Limb (tissue), 2 donors: ENCODE results near the gene SP1.
"Not testable (repeated sequence)": the region's sequence is repeated elsewhere in the genome, so short reads cannot be mapped to it uniquely, and the experiment has no call there.

ENCODE experiments used
- DNase-seq, 2 donors: peaks; one replicate each; pipeline ENCODE4 v3.0.0-alpha.2; 2016; ENCODE audit errors: extremely low spot score in 2 of 2

Gene SP1

GRCh38 chr12:53358836-53359419 is 21.0 kb upstream of the SP1 start:
- DNase-seq: no peak

- DNase-seq: not testable (repeated sequence)
These were observed 18.3 kb upstream of the SP1 start for GRCh38 chr12:53361638-53362037.

DNA sequence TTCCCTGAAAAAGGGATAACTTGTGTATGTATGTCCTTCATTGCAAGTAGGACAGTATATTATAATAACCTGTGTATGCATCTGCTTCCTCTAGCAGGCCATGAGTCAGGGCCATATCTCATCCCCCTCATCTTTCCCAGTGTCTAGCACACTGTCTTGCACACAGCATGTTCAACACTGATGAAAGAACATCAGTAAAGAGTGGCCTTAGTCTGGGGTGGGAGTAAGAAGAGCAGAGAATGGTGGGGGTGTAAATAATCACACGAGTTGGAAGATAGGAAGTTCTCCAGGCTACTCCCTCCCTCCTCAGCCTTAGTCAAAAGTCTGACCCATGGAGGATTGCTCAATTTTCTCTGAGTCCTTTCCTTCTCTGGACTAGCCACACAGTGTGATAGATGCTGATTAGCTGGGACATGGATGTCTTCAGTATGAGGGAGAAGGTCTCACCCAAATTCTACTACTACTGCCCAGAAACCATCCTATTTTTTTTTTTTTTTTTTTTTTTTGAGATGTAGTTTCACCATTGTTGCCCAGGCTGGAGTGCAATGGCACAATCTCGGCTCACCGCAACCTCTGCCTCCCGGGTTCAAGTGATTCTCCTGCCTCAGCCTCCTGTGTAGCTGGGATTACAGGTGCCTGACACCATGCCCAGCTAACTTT is 14.6 kb upstream of the SP1 start:
- no peak for DNase-seq

GRCh38 chr12:53373554-53374133 is 6.3 kb upstream of the SP1 start:
- DNase-seq: not testable (repeated sequence)

DNA sequence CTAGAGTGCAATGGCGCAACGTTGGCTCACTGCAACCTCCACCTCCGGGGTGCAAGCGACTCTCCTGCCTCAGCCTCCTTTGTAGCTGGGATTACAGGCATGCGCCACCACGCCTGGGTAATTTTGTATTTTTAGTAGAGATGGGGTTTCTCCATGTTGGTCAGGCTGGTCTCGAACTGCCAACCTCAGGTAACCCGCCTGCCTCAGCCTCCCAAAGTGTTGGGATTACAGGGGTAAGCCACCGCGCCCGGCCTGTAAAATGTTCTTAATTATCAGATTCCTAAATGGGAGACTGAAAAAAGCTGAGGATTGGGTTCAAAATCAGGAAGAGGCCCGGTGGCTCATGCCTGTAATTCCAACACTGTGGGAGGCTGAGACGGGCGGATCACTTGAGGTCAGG is 5.7 kb upstream of the SP1 start:
- not testable (repeated sequence) for DNase-seq

DNA sequence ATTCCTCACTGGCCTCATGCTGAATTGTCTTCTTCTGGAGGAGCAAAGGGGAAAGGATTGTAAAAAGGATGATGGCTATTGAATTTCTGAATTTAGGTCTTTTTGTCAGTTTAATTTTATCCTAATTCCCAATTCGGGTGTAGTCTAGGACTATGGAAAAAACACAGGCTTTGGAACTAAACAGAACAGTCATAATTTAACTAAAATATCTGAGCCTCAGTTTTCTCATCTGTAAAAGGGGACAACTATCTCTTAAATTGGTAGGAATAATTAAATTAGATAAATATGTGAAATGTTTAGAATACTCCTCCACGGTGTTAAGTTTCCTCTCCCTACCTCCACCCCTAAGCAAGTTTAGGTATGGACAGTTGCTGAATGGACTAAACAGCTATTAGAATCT is 3.2 kb upstream of the SP1 start:
- no peak for DNase-seq

GRCh38 chr12:53378222-53378621 is 1.8 kb upstream of the SP1 start:
- no peak for DNase-seq

GRCh38 chr12:53378724-53379388 is 1.1 kb upstream of the SP1 start:
- no peak for DNase-seq

DNA sequence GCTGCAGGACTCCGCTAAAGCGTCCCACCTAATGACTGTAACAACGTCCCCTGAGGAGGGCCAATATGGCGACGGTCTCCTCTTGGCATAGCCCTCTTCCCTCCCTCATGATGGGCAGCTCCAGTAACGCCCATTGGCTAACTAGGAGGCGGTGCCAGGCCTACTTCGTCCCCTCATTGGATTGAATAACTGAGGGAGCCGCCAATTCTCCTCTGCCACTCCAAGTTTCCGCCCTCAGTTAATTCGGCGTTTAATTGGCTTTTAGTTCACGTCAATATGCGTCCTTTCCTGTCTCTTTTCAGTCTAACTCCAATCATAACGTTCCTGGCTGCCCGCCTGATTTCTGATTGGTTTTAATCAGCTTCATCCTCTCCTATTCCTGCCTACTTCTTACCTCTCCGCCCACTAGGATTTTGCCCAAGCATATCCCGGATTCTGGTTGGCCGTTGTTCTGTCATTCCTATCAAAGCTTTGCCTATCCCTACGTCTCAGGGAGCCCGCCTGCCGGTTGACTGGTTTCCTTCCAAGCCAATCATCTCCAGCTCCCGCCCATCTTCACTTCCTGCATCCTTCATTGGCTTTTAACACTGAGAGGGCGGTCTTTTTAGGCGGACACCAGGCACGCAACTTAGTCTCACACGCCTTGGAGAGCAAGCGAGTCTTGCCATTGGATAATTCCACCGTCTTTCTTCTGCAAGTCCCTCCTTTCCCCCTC is 430 bp upstream of the SP1 start:
- DNase-seq: peak; percentile 96 to 100

GRCh38 chr12:53380794-53381730 is 1.1 kb downstream of the SP1 start:
- DNase-seq: no peak

- no peak for DNase-seq
These were observed 2.0 kb downstream of the SP1 start for GRCh38 chr12:53381731-53382630.

DNA sequence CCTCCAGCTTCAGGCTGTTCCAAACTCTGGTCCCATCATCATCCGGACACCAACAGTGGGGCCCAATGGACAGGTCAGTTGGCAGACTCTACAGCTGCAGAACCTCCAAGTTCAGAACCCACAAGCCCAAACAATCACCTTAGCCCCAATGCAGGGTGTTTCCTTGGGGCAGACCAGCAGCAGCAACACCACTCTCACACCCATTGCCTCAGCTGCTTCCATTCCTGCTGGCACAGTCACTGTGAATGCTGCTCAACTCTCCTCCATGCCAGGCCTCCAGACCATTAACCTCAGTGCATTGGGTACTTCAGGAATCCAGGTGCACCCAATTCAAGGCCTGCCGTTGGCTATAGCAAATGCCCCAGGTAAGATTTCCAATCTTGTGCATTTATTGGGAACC is 3.3 kb downstream of the SP1 start:
- no peak for DNase-seq

GRCh38 chr12:53386381-53386780 is 6.4 kb downstream of the SP1 start:
- not testable (repeated sequence) for DNase-seq

DNA sequence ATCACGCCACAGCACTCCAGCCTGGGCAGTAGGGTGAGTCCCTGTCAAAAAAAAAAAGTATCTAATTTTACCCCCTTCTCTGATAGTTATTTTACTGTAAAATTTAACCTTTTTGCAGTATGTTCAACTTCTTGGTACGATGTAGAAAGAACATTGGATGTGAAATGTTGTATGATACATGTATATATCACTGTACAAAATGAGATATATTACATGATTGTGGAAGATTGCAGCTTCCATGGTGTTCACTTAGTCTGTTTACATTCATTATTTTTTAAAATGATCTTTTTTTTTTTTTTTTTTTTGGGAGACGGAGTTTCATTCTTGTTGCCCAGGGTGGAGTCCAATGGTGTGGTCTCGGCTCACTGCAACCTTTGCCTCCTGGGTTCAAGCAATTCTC is 9.0 kb downstream of the SP1 start:
- no peak for DNase-seq

- no peak for DNase-seq
These were observed 9.7 kb downstream of the SP1 start for GRCh38 chr12:53389702-53390101.

DNA sequence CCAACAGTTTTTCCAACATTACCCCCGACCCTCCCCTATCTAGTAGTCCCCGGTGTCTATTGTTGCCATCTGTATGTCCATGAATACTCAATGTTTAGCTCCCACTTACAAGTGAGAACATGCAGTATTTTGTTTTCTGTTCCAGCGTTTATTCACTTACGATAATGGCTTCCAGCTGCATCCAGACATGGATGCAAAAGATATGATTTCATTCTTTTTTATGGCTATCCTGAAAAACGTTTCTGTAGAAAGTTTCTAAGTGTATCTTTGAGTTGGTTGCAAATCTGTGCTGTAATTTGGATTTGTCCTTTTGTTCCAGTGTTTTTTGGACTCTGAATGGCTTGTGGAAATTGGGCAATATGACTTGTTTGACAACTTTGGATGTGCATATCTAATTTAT is 11.7 kb downstream of the SP1 start:
- DNase-seq: peak in 1 of 2 donors; percentile 50

- DNase-seq: no peak
These were observed 19.9 kb downstream of the SP1 start for GRCh38 chr12:53399896-53400295.

DNA sequence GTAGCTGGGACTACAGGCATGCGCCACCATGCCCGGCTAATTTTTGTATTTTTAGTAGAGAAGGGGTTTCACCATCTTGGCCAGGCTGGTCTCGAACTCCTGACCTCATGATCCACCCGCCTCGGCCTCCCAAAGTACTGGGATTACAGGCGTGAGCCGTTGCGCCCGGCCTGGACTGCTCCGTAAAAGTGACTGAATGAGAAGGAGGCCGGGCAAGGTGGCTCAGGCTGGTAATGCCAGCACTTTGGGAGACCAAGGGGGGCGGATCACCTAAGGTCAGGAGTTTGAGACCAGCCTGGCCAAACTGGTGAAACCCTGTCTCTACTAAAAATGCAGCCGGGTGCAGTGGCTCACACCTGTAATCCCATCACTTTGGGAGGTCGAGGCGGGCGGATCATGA is 22.4 kb downstream of the SP1 start:
- not testable (repeated sequence) for DNase-seq

DNA sequence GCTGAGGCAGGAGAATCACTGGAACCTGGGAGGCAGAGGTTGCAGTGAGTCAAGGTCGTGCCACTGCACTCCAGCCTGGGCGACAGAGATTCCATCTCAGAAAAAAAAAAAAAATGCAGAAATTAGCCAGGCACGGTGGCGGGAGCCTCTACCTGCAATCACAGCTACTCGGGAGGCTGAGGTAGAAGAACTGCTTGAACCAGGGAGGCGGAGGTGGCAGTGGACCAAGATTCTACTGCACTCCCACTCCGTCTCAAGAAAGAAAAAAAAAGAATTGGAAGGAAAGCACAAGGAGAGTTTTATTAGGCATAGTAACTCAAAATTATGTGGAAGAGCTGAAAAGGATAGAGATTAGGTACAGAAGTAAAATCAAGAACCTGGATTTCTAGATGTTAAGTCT is 22.9 kb downstream of the SP1 start:
- DNase-seq: no peak

DNA sequence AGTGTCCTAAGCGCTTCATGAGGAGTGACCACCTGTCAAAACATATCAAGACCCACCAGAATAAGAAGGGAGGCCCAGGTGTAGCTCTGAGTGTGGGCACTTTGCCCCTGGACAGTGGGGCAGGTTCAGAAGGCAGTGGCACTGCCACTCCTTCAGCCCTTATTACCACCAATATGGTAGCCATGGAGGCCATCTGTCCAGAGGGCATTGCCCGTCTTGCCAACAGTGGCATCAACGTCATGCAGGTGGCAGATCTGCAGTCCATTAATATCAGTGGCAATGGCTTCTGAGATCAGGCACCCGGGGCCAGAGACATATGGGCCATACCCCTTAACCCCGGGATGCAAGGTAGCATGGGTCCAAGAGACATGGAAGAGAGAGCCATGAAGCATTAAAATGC is 31.0 kb downstream of the SP1 start:
- DNase-seq: no peak
